Transverse colon (tissue), 4 donors: ENCODE results near the gene MSH6.

Source experiments
- POLR2A ChIP-seq: fragments of 450-650 bp; IDR thresholded peaks from one replicate; pipeline ENCODE4 v1.6.1; 2016; ENCODE audit warnings: antibody characterized with exemption, mild to moderate bottlenecking, moderate library complexity
- POLR2AphosphoS5 ChIP-seq, 3 donors: sonication (generic); formaldehyde crosslinking; IDR thresholded peaks; one replicate each; pipeline ENCODE4 v1.6.1; 2016; ENCODE audit warnings: antibody characterized with exemption in 3 of 3
- TF ChIP-seq, protein P1 (sequence below), 5 experiments: fragments of 200-600 bp in 3 of 5; fragments of 450-650 bp in 2 of 5; sonication (generic) in 3 of 5; IDR thresholded peaks; 1 replicate in 2 of 5; 2 replicates in 3 of 5; pipeline ENCODE4 v1.5.1; 2016 to 2017; ENCODE audit warnings: antibody characterized with exemption in 5 of 5, inconsistent platforms in 3 of 5, mild to moderate bottlenecking in 2 of 5, moderate library complexity in 1 of 5

DNA sequence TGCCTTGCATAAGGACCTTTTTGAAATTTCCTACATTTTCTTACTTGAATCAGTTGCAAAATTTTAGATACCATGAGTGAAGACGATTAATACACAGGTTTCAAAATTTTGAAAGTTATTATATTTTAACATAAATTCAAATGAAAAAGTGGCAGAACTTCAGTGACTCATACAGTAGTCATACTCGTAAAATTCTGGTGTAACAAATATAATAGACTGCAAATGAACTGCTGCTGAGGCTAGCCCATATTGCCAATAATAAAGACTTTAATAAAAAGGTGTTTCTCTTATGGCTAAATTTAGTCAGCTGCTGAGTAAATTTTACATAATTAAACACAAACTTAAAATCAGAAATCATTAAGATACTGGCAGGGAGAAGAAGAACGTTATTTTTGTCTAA is 36.9 kb downstream of the MSH6 start:
- TF ChIP-seq, protein P1, sequence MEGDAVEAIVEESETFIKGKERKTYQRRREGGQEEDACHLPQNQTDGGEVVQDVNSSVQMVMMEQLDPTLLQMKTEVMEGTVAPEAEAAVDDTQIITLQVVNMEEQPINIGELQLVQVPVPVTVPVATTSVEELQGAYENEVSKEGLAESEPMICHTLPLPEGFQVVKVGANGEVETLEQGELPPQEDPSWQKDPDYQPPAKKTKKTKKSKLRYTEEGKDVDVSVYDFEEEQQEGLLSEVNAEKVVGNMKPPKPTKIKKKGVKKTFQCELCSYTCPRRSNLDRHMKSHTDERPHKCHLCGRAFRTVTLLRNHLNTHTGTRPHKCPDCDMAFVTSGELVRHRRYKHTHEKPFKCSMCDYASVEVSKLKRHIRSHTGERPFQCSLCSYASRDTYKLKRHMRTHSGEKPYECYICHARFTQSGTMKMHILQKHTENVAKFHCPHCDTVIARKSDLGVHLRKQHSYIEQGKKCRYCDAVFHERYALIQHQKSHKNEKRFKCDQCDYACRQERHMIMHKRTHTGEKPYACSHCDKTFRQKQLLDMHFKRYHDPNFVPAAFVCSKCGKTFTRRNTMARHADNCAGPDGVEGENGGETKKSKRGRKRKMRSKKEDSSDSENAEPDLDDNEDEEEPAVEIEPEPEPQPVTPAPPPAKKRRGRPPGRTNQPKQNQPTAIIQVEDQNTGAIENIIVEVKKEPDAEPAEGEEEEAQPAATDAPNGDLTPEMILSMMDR (IDR thresholded peaks at IDR 0.05), result no peak
- TF ChIP-seq POLR2A, result no peak
- TF ChIP-seq POLR2AphosphoS5 (IDR thresholded peaks at IDR 0.05), result no peak
